IMR-90 (cell line): Measurements from ENCODE around the gene MLIP. TPM values are rescaled to one million over a fixed set of nuclear protein-coding genes. Genes with fewer than 3 reads are reported as not detected.
"Not testable (repeated sequence)": the region's sequence is repeated elsewhere in the genome, so short reads cannot be mapped to it uniquely, and the experiment has no call there.

Experiments
- ATAC-seq: fragments of 200-7000 bp; cut with Tn5 transposase; 2 replicates; pipeline ENCODE4 v1.9.1; 2020; ENCODE audit warnings: low read depth, mild to moderate bottlenecking, moderate library complexity
- BruUV-seq: library from RNA; stranded (reverse); fragments of 400-500 nt; replicated peaks from 2 replicates; lab custom pipeline; 2021; lab: Mats Ljungman, UMichigan
- CTCF ChIA-PET: fragments of 300-600 bp; formaldehyde crosslinking; extraction: SDS; loops from one replicate; lab custom pipeline; 2021; ENCODE audit warnings: antibody characterized with exemption; lab: Yijun Ruan, JAX
- POLR2A ChIA-PET: fragments of 300-600 bp; sonication (Branson Sonifier 250); formaldehyde crosslinking; loops from one replicate; lab custom pipeline; 2022; ENCODE audit warnings: antibody characterized with exemption; ENCODE audit not compliant: unreplicated experiment; lab: Charles Lee
- DNase-seq: peaks from one replicate; pipeline ENCODE4 v3.0.0; 2013
- H2AFZ ChIP-seq: replicated peaks from 2 replicates; pipeline ENCODE3; 2013; ENCODE audit warnings: low read length, mild to moderate bottlenecking; ENCODE audit not compliant: poor library complexity
- H2AK5ac ChIP-seq: 2 replicates; pipeline ENCODE4 v1.6.1; 2013; ENCODE audit warnings: low read depth, low read length, inconsistent platforms
- H2AK9ac ChIP-seq: replicated peaks from 2 replicates; pipeline ENCODE3; 2013; ENCODE audit warnings: mild to moderate bottlenecking, low read depth, low read length, moderate library complexity; ENCODE audit not compliant: poor library complexity
- H2BK120ac ChIP-seq: 2 replicates; pipeline ENCODE4 v1.6.1; 2013; ENCODE audit warnings: low read depth, low read length, inconsistent platforms
- H2BK15ac ChIP-seq: 3 replicates; pipeline ENCODE4 v1.6.1; 2013; ENCODE audit warnings: low read depth, low read length, inconsistent platforms
- H2BK20ac ChIP-seq: 2 replicates; pipeline ENCODE4 v1.6.1; 2013; ENCODE audit warnings: low read depth, mild to moderate bottlenecking, inconsistent platforms, low read length, moderate library complexity
- H2BK5ac ChIP-seq: 2 replicates; pipeline ENCODE4 v1.6.1; 2013; ENCODE audit warnings: mild to moderate bottlenecking, low read depth, low read length, inconsistent platforms; ENCODE audit not compliant: poor library complexity, severe bottlenecking
- H3K14ac ChIP-seq: replicated peaks from 2 replicates; pipeline ENCODE4 v1.6.1; 2013; ENCODE audit warnings: low read depth, low read length, inconsistent platforms
- H3K18ac ChIP-seq: 2 replicates; pipeline ENCODE4 v1.6.1; 2013; ENCODE audit warnings: low read depth, low read length, control low read depth
- H3K23ac ChIP-seq: 2 replicates; pipeline ENCODE4 v1.6.1; 2013; ENCODE audit warnings: low read depth, low read length, inconsistent platforms
- H3K27ac ChIP-seq: 2 replicates; pipeline ENCODE4 v1.5.1; 2013; ENCODE audit warnings: mild to moderate bottlenecking, control low read depth, low read length; ENCODE audit not compliant: insufficient read depth
- H3K27me3 ChIP-seq: 2 replicates; pipeline ENCODE4 v1.6.1; 2013; ENCODE audit warnings: low read length; ENCODE audit not compliant: control insufficient read depth, insufficient read depth
- H3K36me3 ChIP-seq: 2 replicates; pipeline ENCODE4 v1.6.1; 2013; ENCODE audit warnings: low read length, mixed read lengths; ENCODE audit not compliant: control insufficient read depth, insufficient read depth
- H3K4ac ChIP-seq: 2 replicates; pipeline ENCODE4 v1.6.1; 2013; ENCODE audit warnings: low read depth, low read length, inconsistent platforms
- H3K4me1 ChIP-seq: 2 replicates; pipeline ENCODE4 v1.6.1; 2013; ENCODE audit warnings: low read length, mixed read lengths; ENCODE audit not compliant: control insufficient read depth, insufficient read depth
- H3K4me2 ChIP-seq: 2 replicates; pipeline ENCODE4 v1.6.1; 2013; ENCODE audit warnings: low read depth, mild to moderate bottlenecking, control low read depth, low read length, moderate library complexity
- H3K4me3 ChIP-seq: 2 replicates; pipeline ENCODE4 v1.5.1; 2013; ENCODE audit warnings: low read depth, mild to moderate bottlenecking, control low read depth, low read length, moderate library complexity; ENCODE audit not compliant: insufficient read depth
- H3K56ac ChIP-seq: 2 replicates; pipeline ENCODE4 v1.6.1; 2013; ENCODE audit warnings: low read length, inconsistent platforms; ENCODE audit not compliant: insufficient read depth; ENCODE audit errors: extremely low read depth
- H3K79me1 ChIP-seq, 2 experiments: 2 replicates each; pipeline ENCODE4 v1.6.1; 2013; ENCODE audit warnings: low read length in 2 of 2, inconsistent platforms in 1 of 2, low read depth in 1 of 2
- H3K9ac ChIP-seq: 2 replicates; pipeline ENCODE4 v1.6.1; 2013; ENCODE audit warnings: low read depth, low read length, control low read depth
- H3K9me1 ChIP-seq: 2 replicates; pipeline ENCODE4 v1.6.1; 2013; ENCODE audit warnings: low read length, inconsistent platforms; ENCODE audit not compliant: insufficient read depth
- H3K9me3 ChIP-seq: 2 replicates; pipeline ENCODE4 v1.6.1; 2013; ENCODE audit warnings: low read length; ENCODE audit not compliant: control insufficient read depth, insufficient read depth
- H4K20me1 ChIP-seq: 2 replicates; pipeline ENCODE4 v1.6.1; 2013; ENCODE audit warnings: low read length, inconsistent platforms; ENCODE audit not compliant: insufficient read depth
- H4K5ac ChIP-seq: 2 replicates; pipeline ENCODE4 v1.6.1; 2013; ENCODE audit warnings: mild to moderate bottlenecking, low read depth, low read length, control low read depth
- H4K8ac ChIP-seq, 2 experiments: 2 replicates each; pipeline ENCODE4 v1.6.1; 2013; ENCODE audit warnings: low read depth in 2 of 2, low read length in 2 of 2, control low read depth in 1 of 2, inconsistent platforms in 1 of 2
- H4K91ac ChIP-seq: 2 replicates; pipeline ENCODE4 v1.6.1; 2013; ENCODE audit warnings: low read depth, low read length, inconsistent platforms; ENCODE audit not compliant: insufficient read depth
- WGBS, 2 experiments: methylation state at CpG; one replicate each; pipeline versions ENCODE4 v1.1.5 to v1.1.7; 2013; ENCODE audit warnings: missing lambda C conversion rate in 2 of 2; ENCODE audit not compliant: insufficient read length in 1 of 2; ENCODE audit errors: extremely low coverage in 2 of 2; 5-methylcytosine and 5-hydroxymethylcytosine counted together
- dilution Hi-C: fragments of 300-500 bp; cut with HindIII; formaldehyde crosslinking; loops from one replicate; pipeline ENCODE4 v1.14.3; 2018; ENCODE audit warnings: low sequenced_read_pairs; ENCODE audit not compliant: unreplicated experiment
- in situ Hi-C: fragments of 300-500 bp; cut with MboI; formaldehyde crosslinking; loops from 3 replicates; pipeline ENCODE4 v1.14.3; 2019; ENCODE audit warnings: low sequenced_read_pairs, inconsistent platforms, mixed read lengths
- intact Hi-C: fragments of 100-400 bp; cut with micrococcal nuclease; formaldehyde crosslinking; loops from 2 replicates; pipeline ENCODE4 v1.10.0; 2022
- polyA plus RNA-seq, 3 experiments: library from polyadenylated mRNA; depleted of rRNA; stranded (reverse); fragments of >200 nt; gene quantifications; 2 replicates each; pipeline ENCODE4 v1.2.3, GENCODE V29; 2012; ENCODE audit warnings: low replicate concordance in 1 of 3
- total RNA-seq: library from RNA; depleted of rRNA; stranded (reverse); fragments of >200 nt; gene quantifications from 2 replicates; pipeline ENCODE4 v1.2.3, GENCODE V29; 2012

MLIP gene
- total and polyA plus RNA-seq, 2 of the 4 experiments (the other 2 are of a cell fraction): not detected

DNA sequence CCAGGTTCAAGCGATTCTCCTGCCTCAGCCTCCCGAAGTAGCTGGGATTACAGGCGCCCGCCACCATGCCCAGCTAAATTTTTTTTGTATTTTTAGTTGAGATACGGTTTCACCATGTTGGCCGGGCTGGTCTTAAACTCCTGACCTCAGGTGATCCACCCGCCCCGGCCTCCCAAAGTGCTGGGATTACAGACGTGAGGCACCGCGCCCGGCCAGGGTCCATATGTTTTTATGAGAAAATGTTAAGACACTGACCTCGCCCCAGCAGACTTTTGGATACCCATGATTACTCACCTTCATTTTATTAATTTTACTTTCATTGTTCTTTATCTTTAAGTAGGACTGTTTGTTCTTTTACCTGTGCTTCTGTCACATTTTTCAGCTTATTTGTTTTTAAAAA lies 29.7 kb upstream of the MLIP start:
- H3K4me3 ChIP-seq, DNase-seq, H4K20me1 ChIP-seq, H3K4ac ChIP-seq, H3K4me1 ChIP-seq, H2AK5ac ChIP-seq, POLR2A ChIA-PET, H3K27me3 ChIP-seq, intact Hi-C loops, H2AK9ac ChIP-seq, H3K36me3 ChIP-seq, H2BK20ac ChIP-seq, BruUV-seq, H3K14ac ChIP-seq, ATAC-seq, in situ Hi-C loops, dilution Hi-C loops, H4K91ac ChIP-seq, H3K9ac ChIP-seq, H3K9me3 ChIP-seq, CTCF ChIA-PET, H2AFZ ChIP-seq, H3K27ac ChIP-seq, H3K9me1 ChIP-seq, H3K18ac ChIP-seq, H3K23ac ChIP-seq, H4K5ac ChIP-seq, H2BK120ac ChIP-seq, H3K79me1 ChIP-seq, H2BK5ac ChIP-seq, H4K8ac ChIP-seq, H2BK15ac ChIP-seq, H3K56ac ChIP-seq, H3K4me2 ChIP-seq: not testable (repeated sequence)
- 87% methylated on average over 6 of the region's 13 CpGs; no CpG with 5 or more reads in 1 of the 2 experiments for WGBS, 2 experiments
